Gastroesophageal sphincter (tissue), 4 donors: Measurements from ENCODE around the gene CLIP1. TPM values are rescaled to one million over a fixed set of nuclear protein-coding genes. Genes with fewer than 3 reads are reported as not detected.

Experiments used
- ATAC-seq: fragments of 150-250 bp; one replicate; pipeline ENCODE4 v1.9.1; 2016; ENCODE audit warnings: mild to moderate bottlenecking, moderate library complexity
- H3K27ac ChIP-seq, 4 donors: fragments of 200-600 bp; sonication (generic) in 3 of 4; 1 replicate in 3 of 4; 2 replicates in 1 of 4; pipeline ENCODE4 v1.5.1; 2016 to 2019
- H3K27me3 ChIP-seq: fragments of 200-600 bp; sonication (generic); one replicate; pipeline ENCODE4 v1.5.1; 2019
- H3K36me3 ChIP-seq, 2 donors: fragments of 200-600 bp; sonication (generic); one replicate each; pipeline ENCODE4 v1.5.1; 2019; ENCODE audit warnings: control low read depth in 1 of 2
- H3K4me1 ChIP-seq, 3 donors: fragments of 200-600 bp; sonication (generic); 1 replicate in 2 of 3; 2 replicates in 1 of 3; pipeline ENCODE4 v1.5.1; 2016 to 2019; ENCODE audit warnings: control low read depth in 2 of 3
- H3K4me3 ChIP-seq, 2 donors: fragments of 200-600 bp; sonication (generic); one replicate each; pipeline ENCODE4 v1.5.1; 2019; ENCODE audit warnings: mild to moderate bottlenecking in 1 of 2, moderate library complexity in 1 of 2
- H3K9me3 ChIP-seq, 3 donors: fragments of 200-600 bp; sonication (generic); one replicate each; pipeline ENCODE4 v1.5.1; 2017 to 2019; ENCODE audit warnings: control low read depth in 2 of 3
- EP300 ChIP-seq: sonication (generic); formaldehyde crosslinking; IDR thresholded peaks from one replicate; pipeline ENCODE4 v1.6.1; 2017; ENCODE audit warnings: antibody characterized with exemption, mild to moderate bottlenecking
- POLR2A ChIP-seq, 2 donors: fragments of 450-650 bp; IDR thresholded peaks; one replicate each; pipeline ENCODE4 v1.6.1; 2017; ENCODE audit warnings: antibody characterized with exemption in 2 of 2, mild to moderate bottlenecking in 2 of 2, moderate library complexity in 1 of 2
- POLR2AphosphoS5 ChIP-seq: sonication (generic); formaldehyde crosslinking; IDR thresholded peaks from one replicate; pipeline ENCODE4 v1.6.1; 2017; ENCODE audit warnings: antibody characterized with exemption
- WGBS, 2 donors: methylation state at CpG; one replicate each; pipeline ENCODE4 v1.1.5; 2018; ENCODE audit warnings: low coverage in 1 of 2; 5-methylcytosine and 5-hydroxymethylcytosine counted together
- total RNA-seq, 4 donors: library from RNA; depleted of rRNA; stranded (reverse); fragments of >200 nt; gene quantifications; one replicate each; pipeline ENCODE4 v1.1.0, GENCODE V29; 2016
- TF ChIP-seq, protein P1 (sequence below), 4 experiments: fragments of 200-600 bp in 2 of 4; fragments of 450-650 bp in 2 of 4; sonication (generic) in 1 of 4; IDR thresholded peaks; one replicate each; pipeline ENCODE4 v1.5.1; 2017 to 2019; ENCODE audit warnings: antibody characterized with exemption in 4 of 4, mild to moderate bottlenecking in 2 of 4, moderate library complexity in 2 of 4

The CLIP1 gene
- total RNA-seq, 4 donors from 2014 or later: 186 to 272 (median 208) TPM

DNA sequence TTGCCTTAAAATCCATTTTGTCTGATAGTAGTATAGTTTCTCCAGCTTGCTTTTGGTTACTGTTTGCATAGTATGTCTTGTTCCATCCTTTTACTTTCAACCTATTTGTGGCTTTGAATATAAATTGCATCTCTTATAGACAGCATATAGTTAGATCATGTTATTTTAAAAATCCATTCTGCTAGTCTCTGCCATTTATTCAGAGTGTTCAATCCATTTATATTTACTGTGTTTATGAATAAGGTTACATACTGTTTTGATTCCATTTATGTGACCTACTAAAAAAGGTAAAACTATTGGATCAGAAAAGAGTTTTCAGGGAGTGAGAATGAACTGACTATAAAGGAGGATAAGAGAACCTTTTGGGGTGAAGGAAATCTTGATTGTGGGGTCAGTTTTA lies 126.6 kb downstream of the CLIP1 start:
- Histone ChIP-seq H3K27me3 (no peaks in the 10 kb centered on the region), H3K4me1 (no peaks in the 10 kb centered on the region), H3K9me3 (no peaks in the 10 kb centered on the region), H3K36me3 (peaks cover 0 to 91% of the 10 kb centered on the region in 2 donors), H3K4me3 (no peak overlapping the region), H3K27ac (no peak overlapping the region)
- TF ChIP-seq POLR2AphosphoS5: no peak
- TF ChIP-seq, protein P1, sequence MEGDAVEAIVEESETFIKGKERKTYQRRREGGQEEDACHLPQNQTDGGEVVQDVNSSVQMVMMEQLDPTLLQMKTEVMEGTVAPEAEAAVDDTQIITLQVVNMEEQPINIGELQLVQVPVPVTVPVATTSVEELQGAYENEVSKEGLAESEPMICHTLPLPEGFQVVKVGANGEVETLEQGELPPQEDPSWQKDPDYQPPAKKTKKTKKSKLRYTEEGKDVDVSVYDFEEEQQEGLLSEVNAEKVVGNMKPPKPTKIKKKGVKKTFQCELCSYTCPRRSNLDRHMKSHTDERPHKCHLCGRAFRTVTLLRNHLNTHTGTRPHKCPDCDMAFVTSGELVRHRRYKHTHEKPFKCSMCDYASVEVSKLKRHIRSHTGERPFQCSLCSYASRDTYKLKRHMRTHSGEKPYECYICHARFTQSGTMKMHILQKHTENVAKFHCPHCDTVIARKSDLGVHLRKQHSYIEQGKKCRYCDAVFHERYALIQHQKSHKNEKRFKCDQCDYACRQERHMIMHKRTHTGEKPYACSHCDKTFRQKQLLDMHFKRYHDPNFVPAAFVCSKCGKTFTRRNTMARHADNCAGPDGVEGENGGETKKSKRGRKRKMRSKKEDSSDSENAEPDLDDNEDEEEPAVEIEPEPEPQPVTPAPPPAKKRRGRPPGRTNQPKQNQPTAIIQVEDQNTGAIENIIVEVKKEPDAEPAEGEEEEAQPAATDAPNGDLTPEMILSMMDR (IDR thresholded peaks at IDR 0.05): no peak
- no peak for TF ChIP-seq POLR2A (IDR thresholded peaks at IDR 0.05)
- no peak for TF ChIP-seq EP300
- ATAC-seq: no peak

DNA sequence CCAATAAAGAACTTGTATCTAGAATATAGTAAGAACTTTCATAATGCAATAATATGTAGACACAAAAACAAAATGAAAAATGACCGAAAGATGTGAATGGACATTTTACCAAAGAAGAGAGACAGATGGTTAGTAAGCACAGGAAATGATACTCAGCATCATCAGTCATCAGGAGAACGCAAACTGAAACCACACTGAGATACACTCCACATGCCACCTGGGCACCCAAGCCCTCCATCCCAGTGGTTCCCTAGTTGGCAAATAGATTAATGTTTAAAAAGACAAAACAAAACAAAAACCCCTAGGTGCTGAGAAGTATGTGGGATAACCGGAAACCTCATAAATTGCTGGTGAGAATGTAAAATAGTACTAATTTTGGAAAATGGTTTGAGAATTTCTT lies 129.4 kb downstream of the CLIP1 start:
- Histone ChIP-seq H3K4me3 (no peak overlapping the region), H3K36me3 (peaks cover 0 to 84% of the 10 kb centered on the region in 2 donors), H3K4me1 (no peaks in the 10 kb centered on the region), H3K27ac (no peak overlapping the region), H3K27me3 (no peaks in the 10 kb centered on the region), H3K9me3 (no peaks in the 10 kb centered on the region)
- 90 to 100% methylated on average over 3 of the region's 3 CpGs for WGBS, 2 donors
- no peak for ATAC-seq
- TF ChIP-seq POLR2A (IDR thresholded peaks at IDR 0.05) (no peak), POLR2AphosphoS5 (no peak), EP300 (no peak)
- TF ChIP-seq, protein P1 (IDR thresholded peaks at IDR 0.05): no peak

DNA sequence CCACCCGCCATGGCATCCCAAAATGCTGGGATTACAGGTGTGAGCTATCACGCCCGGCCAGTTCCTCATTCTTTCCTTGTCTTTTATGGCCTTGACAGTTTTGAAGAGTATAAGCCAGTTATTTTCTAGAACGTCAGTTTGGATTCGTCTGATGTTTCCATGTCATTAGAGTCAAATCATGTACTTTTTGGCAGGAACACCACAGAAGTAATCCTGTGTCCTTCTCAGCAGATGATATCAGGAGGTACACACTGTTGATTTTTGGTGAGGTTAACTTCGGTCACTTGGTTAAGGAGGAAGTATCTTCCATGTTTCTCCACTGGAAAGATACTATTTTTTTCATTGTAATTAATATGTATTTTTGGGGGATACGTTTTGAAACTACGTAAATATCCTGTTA lies 131.0 kb downstream of the CLIP1 start:
- no peak for ATAC-seq
- H3K4me3 ChIP-seq: no peak overlapping the region
- H3K4me1 ChIP-seq: no peaks in the 10 kb centered on the region
- no peak overlapping the region for H3K27ac ChIP-seq
- no peaks in the 10 kb centered on the region for H3K9me3 ChIP-seq
- TF ChIP-seq, protein P1 (IDR thresholded peaks at IDR 0.05): no peak
- TF ChIP-seq POLR2AphosphoS5: no peak
- no peak for TF ChIP-seq EP300
- no peak for TF ChIP-seq POLR2A (IDR thresholded peaks at IDR 0.05)
- H3K36me3 ChIP-seq: peaks cover 0 to 84% of the 10 kb centered on the region in 2 donors
- 94 to 95% methylated on average over 4 to 8 of the region's 8 CpGs for WGBS, 2 donors
- H3K27me3 ChIP-seq: no peaks in the 10 kb centered on the region

DNA sequence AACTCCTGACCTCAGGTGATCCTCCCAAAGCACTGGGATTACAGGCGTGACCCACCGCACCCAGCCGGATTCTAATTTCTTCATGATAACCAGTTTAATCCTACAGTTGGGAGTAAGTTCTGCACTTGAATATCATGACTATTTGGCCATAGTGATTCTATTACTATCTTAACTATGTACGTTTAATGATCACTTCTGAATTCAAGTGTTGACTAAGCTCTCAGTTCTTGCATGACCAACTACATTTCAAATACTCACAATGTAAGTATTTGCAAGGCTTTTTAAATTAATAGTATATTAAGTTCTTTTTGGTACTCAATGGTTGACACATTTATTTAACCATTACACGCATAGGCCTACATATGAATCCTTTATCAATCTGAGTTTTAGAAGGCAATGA lies 138.8 kb downstream of the CLIP1 start:
- Histone ChIP-seq H3K4me1 (peaks cover 0 to 7% (median 0%) of the 10 kb centered on the region in 3 donors), H3K9me3 (no peaks in the 10 kb centered on the region), H3K27ac (no peak overlapping the region), H3K27me3 (no peaks in the 10 kb centered on the region), H3K4me3 (no peak overlapping the region), H3K36me3 (peaks cover 0 to 75% of the 10 kb centered on the region in 2 donors)
- TF ChIP-seq POLR2A (IDR thresholded peaks at IDR 0.05) (no peak), EP300 (no peak), POLR2AphosphoS5 (no peak)
- TF ChIP-seq, protein P1 (IDR thresholded peaks at IDR 0.05): no peak
- ATAC-seq: no peak
- whole genome bisulfite sequencing, 2 donors: 95 to 98% methylated on average over 5 of the region's 5 CpGs

DNA sequence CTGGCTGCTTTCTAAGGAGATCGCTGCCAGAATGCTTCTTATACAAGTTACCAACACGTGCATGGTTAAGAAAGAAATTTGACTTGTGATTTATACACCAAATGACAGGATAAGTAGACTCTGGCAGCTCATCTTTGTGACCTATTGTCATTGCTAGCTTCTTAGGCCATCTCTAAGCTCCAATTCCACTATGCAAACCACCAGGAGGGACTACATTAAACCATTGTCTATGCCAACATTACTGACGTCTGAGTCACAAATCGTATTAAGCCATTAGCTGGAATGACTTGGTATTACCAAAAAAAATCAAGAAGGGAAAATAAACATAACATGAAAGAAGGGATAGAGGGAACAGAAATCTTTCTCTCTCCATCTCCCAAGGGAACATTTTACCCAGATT lies 140.4 kb downstream of the CLIP1 start:
- ATAC-seq: no peak
- H3K27ac ChIP-seq: no peak overlapping the region
- H3K36me3 ChIP-seq: peaks cover 0 to 75% of the 10 kb centered on the region in 2 donors
- H3K4me1 ChIP-seq: peaks cover 0 to 7% (median 0%) of the 10 kb centered on the region in 3 donors
- WGBS, 2 donors: 48 to 50% methylated on average over 4 of the region's 4 CpGs
- no peak overlapping the region for H3K4me3 ChIP-seq
- H3K9me3 ChIP-seq: no peaks in the 10 kb centered on the region
- no peak for TF ChIP-seq POLR2A (IDR thresholded peaks at IDR 0.05)
- no peak for TF ChIP-seq POLR2AphosphoS5
- TF ChIP-seq, protein P1 (IDR thresholded peaks at IDR 0.05): no peak
- no peak for TF ChIP-seq EP300
- H3K27me3 ChIP-seq: no peaks in the 10 kb centered on the region
